GM19238 (cell line): ENCODE measurements around the gene ACHE.
"Not testable (repeated sequence)": the region's sequence is repeated elsewhere in the genome, so short reads cannot be mapped to it uniquely, and the experiment has no call there.

Experiments used
- DNase-seq: peaks from one replicate; pipeline ENCODE4 v3.0.0; 2011; ENCODE audit warnings: low spot score; ENCODE audit not compliant: insufficient read length

ACHE gene

GRCh38 chr7:100895701-100895955, at the start of gene ACHE:
Gene ACHE (minus strand): TSS chr7:100895888. CDS start chr7:100894232, 1,656 bp downstream.
- no peak for DNase-seq

- no peak for DNase-seq
Measured at GRCh38 chr7:100944138-100944537, 48.5 kb upstream of the ACHE start.

- DNase-seq = no peak
Measured at GRCh38 chr7:100943693-100944092, 48.0 kb upstream of the ACHE start.

- no peak for DNase-seq
Measured at GRCh38 chr7:100942045-100942774, 46.5 kb upstream of the ACHE start.

- DNase-seq = not testable (repeated sequence)
Measured at GRCh38 chr7:100936167-100936566, 40.5 kb upstream of the ACHE start.

GRCh38 chr7:100935381-100935780, 39.7 kb upstream of the ACHE start:
- not testable (repeated sequence) for DNase-seq

GRCh38 chr7:100933734-100934133, 38.0 kb upstream of the ACHE start:
- DNase-seq = no peak

GRCh38 chr7:100929808-100930174, 34.1 kb upstream of the ACHE start:
- DNase-seq = no peak

GRCh38 chr7:100923616-100924015, 27.9 kb upstream of the ACHE start:
- DNase-seq = not testable (repeated sequence)

- DNase-seq = no peak
Measured at GRCh38 chr7:100921039-100921438, 25.4 kb upstream of the ACHE start.

- DNase-seq = not testable (repeated sequence)
Measured at GRCh38 chr7:100919779-100920437, 24.2 kb upstream of the ACHE start.

GRCh38 chr7:100919335-100919734, 23.6 kb upstream of the ACHE start:
- DNase-seq = not testable (repeated sequence)

- DNase-seq = no peak
Measured at GRCh38 chr7:100914879-100915447, 19.3 kb upstream of the ACHE start.

- DNase-seq = no peak
Measured at GRCh38 chr7:100914208-100914878, 18.7 kb upstream of the ACHE start.

GRCh38 chr7:100911484-100911883, 15.8 kb upstream of the ACHE start:
- no peak for DNase-seq

- DNase-seq = not testable (repeated sequence)
Measured at GRCh38 chr7:100910443-100910842, 14.8 kb upstream of the ACHE start.

GRCh38 chr7:100908512-100908911, 12.8 kb upstream of the ACHE start:
- DNase-seq = no peak

GRCh38 chr7:100902638-100903037, 7.0 kb upstream of the ACHE start:
- no peak for DNase-seq

GRCh38 chr7:100901921-100902332, 6.2 kb upstream of the ACHE start:
- no peak for DNase-seq

GRCh38 chr7:100900978-100901377, 5.3 kb upstream of the ACHE start:
- no peak for DNase-seq

- no peak for DNase-seq
Measured at GRCh38 chr7:100899432-100899831, 3.7 kb upstream of the ACHE start.

GRCh38 chr7:100897772-100898454, 2.2 kb upstream of the ACHE start:
- DNase-seq = no peak
